ENCODE results near the gene SYTL5.

Gene SYTL5

DNA sequence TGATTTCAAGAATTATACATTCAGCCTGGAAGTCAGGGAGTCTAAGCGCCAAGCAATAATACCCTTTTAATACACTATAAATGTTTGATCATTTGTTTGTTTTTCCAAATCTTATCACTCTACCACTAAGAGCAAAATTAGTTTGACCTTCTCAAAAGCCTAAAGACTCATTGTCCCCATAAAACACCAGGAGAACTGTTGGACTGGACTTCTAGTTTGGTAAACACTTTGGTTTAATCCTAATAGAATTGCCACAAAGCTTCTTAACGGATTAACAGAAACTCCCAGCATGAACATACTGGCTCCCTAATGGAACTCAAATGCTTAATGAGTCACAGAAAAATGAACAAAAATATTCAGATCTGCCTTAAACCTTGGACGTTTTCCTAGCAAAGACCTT, 34.9 kb downstream of the SYTL5 start:
- in situ Hi-C loops (cut with MboI; ENCODE audit: low pct_unique_long_range_greater_than_20kb, low sequenced_read_pairs, unreplicated experiment): no loop called here
- no peak for DNase-seq (ENCODE audit: low spot score)
- TF ChIP-seq, protein P1, sequence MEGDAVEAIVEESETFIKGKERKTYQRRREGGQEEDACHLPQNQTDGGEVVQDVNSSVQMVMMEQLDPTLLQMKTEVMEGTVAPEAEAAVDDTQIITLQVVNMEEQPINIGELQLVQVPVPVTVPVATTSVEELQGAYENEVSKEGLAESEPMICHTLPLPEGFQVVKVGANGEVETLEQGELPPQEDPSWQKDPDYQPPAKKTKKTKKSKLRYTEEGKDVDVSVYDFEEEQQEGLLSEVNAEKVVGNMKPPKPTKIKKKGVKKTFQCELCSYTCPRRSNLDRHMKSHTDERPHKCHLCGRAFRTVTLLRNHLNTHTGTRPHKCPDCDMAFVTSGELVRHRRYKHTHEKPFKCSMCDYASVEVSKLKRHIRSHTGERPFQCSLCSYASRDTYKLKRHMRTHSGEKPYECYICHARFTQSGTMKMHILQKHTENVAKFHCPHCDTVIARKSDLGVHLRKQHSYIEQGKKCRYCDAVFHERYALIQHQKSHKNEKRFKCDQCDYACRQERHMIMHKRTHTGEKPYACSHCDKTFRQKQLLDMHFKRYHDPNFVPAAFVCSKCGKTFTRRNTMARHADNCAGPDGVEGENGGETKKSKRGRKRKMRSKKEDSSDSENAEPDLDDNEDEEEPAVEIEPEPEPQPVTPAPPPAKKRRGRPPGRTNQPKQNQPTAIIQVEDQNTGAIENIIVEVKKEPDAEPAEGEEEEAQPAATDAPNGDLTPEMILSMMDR (IDR thresholded peaks at IDR 0.05; ENCODE audit: extremely low read depth, insufficient read depth, missing control alignments): no peak

DNA sequence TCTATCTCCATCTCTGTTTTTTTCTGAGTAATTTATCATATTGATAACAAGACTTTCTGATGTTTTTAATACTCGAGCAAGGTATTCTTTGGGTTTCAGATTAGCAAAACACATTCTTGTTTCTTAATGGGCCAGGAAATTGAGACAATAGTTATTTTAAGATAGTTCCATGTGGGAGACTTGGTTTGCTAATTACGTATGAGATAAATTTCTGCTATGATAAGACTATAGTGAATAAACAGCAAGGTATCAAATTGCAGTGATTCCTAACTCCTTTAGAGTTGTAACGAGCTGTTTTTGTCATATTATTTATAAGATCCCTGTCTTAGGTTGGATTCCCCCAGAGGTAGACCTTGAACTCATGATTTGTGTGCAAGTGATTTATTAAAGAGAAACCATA, 38.3 kb downstream of the SYTL5 start:
- TF ChIP-seq, protein P1 (IDR thresholded peaks at IDR 0.05; ENCODE audit: extremely low read depth, insufficient read depth, missing control alignments): no peak
- in situ Hi-C loops (cut with MboI; ENCODE audit: low pct_unique_long_range_greater_than_20kb, low sequenced_read_pairs, unreplicated experiment): no loop called here
- DNase-seq (ENCODE audit: low spot score): no peak

DNA sequence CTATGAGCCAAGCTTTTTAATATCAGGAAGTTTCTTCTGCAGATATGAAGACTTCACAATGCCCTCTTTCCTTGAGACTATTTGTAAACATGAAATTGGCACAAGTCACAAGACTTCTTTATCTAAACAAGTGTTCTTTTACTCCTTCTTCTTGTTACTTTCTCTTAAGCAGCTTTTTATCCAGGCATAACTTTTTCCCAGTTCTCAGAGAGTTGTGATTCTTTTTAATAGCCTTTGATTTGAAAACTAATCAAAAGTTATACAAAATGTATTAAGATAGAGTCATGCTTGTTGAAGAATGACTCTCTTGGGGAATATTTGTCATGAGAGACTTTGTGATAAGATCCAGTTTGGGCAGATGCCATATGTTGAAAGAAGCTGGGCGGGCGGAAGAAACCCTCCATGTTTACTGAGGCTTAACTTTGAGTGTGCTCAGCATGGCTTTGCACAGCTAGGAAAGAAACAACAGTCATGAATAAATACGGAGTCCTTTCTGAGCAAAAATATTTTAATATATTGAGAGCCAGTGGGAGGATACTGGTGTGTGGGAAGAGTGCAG, 39.3 kb downstream of the SYTL5 start:
- DNase-seq (ENCODE audit: low spot score): no peak
- in situ Hi-C loops (cut with MboI; ENCODE audit: low pct_unique_long_range_greater_than_20kb, low sequenced_read_pairs, unreplicated experiment): no loop called here
- TF ChIP-seq, protein P1 (IDR thresholded peaks at IDR 0.05; ENCODE audit: extremely low read depth, insufficient read depth, missing control alignments): no peak

DNA sequence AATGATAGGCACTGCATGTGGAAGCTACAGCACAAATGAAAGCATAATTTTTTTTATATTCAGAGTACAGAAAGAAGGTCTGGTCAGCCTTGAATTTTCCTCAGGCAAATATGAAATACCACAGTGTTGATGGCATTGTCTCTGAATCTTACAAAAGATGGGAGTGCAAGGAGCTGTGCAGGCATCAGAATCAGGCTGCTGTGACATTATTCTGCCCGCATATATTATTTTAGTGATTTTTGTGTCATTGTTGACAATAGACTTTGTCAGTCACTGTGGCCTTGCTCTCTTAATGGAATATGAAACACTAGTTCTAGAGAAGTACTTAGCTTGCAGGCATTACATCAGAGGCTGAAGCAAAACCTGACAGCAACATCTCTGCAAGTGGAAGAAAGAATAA, 42.5 kb downstream of the SYTL5 start:
- DNase-seq (ENCODE audit: low spot score): no peak
- in situ Hi-C loops (cut with MboI; ENCODE audit: low pct_unique_long_range_greater_than_20kb, low sequenced_read_pairs, unreplicated experiment): no loop called here
- TF ChIP-seq, protein P1 (IDR thresholded peaks at IDR 0.05; ENCODE audit: extremely low read depth, insufficient read depth, missing control alignments): no peak

DNA sequence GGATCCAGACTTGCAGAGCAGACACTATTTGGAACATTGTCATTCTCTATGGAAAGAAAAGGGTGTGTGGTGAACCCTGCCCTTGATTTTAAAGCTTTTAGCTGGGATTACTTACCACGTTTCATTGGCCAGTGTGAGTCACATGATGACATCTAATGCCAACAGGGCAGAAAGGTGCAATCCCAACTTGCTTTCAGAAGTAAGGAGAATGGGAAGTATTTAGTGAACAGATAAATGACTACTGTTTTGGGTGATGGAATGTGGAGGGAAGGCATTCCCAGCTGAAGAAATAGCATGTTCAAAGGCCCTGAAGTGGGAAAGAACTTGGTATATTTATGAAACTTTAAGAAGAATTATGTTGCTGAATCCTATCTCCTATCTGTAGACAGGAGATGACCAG, 44.5 kb downstream of the SYTL5 start:
- TF ChIP-seq, protein P1 (IDR thresholded peaks at IDR 0.05; ENCODE audit: extremely low read depth, insufficient read depth, missing control alignments): no peak
- in situ Hi-C loops (cut with MboI; ENCODE audit: low pct_unique_long_range_greater_than_20kb, low sequenced_read_pairs, unreplicated experiment): no loop called here

DNA sequence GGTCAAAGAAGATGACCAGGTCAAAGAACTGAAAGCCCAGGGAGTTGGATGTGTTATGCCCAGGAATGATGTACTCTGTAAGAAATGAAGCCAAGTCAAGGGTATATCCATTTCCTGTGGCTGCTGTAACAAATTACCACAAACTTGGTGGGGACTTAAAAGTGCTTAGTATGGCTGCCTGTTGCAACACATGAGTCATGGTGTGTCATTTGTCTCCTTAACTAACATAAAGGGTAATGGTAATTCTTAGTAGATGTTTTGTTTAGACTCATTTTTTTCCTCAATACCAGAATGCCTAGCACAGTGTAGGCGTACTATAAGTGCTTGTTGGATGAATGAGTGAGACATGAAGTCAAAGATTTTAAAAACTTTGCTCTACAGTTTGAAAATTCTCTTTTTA, 45.7 kb downstream of the SYTL5 start:
- no peak for DNase-seq (ENCODE audit: low spot score)
- in situ Hi-C loops (cut with MboI; ENCODE audit: low pct_unique_long_range_greater_than_20kb, low sequenced_read_pairs, unreplicated experiment): no loop called here
- TF ChIP-seq, protein P1 (IDR thresholded peaks at IDR 0.05; ENCODE audit: extremely low read depth, insufficient read depth, missing control alignments): no peak

More for the DNA sequence above, 44.5 kb downstream of the SYTL5 start:
- no peak for DNase-seq (ENCODE audit: low spot score)
